GM13976 (cell line): ENCODE measurements around the gene ADGRG7.

Experiments used
- DNase-seq: peaks from one replicate; pipeline ENCODE4 v3.0.0; 2012; ENCODE audit warnings: low spot score
- in situ Hi-C: fragments of 300-500 bp; cut with MboI; formaldehyde crosslinking; loops from one replicate; pipeline ENCODE4 v1.12.0; 2022; ENCODE audit warnings: low sequenced_read_pairs, mixed read lengths, inconsistent platforms; ENCODE audit not compliant: unreplicated experiment
- TF ChIP-seq, protein P1 (sequence below): IDR thresholded peaks from 2 replicates; pipeline ENCODE4 v1.5.1; 2012; ENCODE audit warnings: borderline replicate concordance, mild to moderate bottlenecking; ENCODE audit not compliant: insufficient read depth; ENCODE audit errors: extremely low read depth, missing control alignments, control extremely low read depth

Gene ADGRG7

DNA sequence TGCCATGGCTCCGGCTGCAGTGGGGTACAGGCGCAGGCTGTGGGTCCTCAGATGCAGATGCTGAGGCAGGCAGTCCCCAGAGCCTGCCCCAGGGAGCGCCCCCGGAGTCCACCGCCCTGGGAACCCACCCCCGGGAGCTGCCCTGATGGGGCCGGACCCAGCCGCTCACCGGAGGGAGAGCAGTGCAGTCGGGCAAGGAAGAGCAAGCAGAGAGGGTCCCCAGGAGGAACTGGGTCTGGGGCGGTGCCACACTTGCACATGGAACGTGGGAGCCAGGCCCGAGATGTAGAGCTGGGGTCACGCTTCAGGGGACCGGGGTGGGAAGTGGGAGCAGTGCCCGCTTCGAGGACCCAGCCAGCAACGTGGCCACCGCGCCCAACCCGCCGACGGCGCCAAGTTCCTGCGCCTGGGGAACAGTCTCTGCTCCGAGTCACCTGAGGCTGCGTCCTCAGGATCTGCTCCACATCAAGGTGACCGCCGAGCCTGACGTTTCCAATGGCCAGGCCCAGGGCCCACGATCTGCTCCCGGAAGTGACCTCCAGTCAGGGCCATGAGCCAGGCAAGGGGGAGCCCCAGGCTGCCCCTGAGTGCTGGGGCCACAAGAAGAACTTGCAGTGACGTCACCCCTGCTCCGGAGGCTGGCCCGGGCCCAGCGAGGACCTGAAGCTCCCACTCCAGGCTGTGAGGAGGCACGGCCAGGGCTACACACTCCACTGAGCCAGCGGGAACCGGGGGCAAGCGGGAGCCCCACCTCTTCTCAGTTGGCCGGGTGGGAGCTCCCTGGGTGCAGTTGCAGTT, 72.9 kb downstream of the ADGRG7 start:
- in situ Hi-C loops: no loop called here
- TF ChIP-seq, protein P1, sequence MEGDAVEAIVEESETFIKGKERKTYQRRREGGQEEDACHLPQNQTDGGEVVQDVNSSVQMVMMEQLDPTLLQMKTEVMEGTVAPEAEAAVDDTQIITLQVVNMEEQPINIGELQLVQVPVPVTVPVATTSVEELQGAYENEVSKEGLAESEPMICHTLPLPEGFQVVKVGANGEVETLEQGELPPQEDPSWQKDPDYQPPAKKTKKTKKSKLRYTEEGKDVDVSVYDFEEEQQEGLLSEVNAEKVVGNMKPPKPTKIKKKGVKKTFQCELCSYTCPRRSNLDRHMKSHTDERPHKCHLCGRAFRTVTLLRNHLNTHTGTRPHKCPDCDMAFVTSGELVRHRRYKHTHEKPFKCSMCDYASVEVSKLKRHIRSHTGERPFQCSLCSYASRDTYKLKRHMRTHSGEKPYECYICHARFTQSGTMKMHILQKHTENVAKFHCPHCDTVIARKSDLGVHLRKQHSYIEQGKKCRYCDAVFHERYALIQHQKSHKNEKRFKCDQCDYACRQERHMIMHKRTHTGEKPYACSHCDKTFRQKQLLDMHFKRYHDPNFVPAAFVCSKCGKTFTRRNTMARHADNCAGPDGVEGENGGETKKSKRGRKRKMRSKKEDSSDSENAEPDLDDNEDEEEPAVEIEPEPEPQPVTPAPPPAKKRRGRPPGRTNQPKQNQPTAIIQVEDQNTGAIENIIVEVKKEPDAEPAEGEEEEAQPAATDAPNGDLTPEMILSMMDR: no peak
- no peak for DNase-seq

DNA sequence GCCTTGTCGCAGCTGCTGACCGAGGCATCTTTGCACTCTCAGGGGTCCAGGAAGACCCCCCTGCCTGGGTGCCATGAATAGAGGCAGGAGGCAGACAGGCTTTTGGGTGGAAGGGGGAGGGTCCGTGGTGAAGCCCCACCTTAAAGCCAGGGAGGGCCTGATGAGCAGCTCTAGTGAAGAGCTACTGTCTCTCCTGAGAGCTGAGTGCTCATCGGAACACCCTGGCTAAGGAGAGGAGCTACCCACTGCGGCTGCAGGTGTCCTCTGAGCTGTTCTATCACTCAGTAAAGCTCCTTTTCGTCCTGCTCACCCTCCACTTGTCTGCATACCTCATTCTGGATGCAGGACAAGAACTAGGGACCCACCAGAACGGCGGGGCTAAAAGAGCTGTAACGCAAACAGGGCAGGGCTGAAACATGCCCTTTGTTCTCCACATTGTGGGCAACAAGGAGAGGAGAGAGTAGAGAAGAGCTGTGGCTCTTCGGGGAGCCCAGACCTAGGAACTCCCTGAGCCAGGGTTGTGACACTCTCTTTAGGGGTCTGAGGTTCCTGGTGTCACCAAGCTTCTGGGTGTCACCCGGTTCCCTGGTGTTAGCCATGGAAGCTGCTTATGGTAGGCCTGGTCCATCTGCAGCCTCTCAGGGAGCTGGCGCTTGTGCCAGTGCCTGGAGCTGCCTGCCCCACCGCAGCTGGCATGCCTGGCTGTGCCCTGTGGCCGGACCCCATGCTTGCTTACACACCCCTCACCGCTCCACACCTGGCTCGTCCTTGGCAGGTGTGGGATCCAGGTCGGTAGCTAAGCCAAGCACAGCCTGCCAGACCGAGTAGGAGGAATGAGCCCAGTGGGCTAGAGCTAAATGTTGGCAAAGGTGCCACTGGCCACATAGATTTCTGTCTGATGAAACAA, 73.7 kb downstream of the ADGRG7 start:
- no peak for DNase-seq
- TF ChIP-seq, protein P1: no peak
- in situ Hi-C loops: no loop called here

DNA sequence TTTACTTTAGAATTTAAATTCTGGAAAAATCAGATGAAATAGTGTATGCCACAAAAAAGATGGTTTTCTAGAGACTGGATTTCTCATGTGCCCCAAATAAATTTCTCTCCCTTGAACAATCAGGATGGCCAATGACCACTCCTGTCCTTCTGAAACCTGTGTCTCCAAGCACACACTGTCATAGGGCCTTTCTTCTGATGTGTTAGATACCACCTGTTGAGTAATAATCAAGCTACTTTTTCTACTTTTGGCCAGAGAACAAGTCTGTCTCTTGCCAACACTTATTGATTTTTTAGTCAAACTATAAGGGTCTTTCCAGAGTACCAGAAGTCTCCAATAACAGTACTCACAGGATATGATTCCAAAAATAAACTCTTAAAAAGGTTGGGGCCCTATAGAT, 83.8 kb downstream of the ADGRG7 start:
- no peak for DNase-seq
- TF ChIP-seq, protein P1: no peak
- in situ Hi-C loops: no loop called here

DNA sequence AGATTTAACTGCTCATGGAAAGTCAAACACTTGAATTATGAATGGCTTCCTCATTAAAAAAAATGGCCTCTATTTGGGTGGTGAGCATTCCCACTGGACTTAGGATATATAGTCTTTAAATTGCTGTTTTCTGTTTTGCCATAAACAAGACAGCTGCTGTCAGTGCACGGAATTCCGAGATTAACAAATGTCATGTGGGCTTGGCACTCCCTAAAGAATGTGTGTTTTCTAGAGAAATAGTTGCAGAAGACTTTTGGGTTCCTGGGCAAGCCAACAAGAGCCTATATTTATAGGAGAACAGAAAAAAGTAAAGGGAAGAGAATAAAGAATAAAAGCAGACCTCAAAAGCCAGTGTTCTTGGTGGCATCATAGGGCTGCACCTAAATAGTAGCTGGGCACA, 86.3 kb downstream of the ADGRG7 start:
- no peak for DNase-seq
- TF ChIP-seq, protein P1: no peak
- in situ Hi-C loops: no loop called here

DNA sequence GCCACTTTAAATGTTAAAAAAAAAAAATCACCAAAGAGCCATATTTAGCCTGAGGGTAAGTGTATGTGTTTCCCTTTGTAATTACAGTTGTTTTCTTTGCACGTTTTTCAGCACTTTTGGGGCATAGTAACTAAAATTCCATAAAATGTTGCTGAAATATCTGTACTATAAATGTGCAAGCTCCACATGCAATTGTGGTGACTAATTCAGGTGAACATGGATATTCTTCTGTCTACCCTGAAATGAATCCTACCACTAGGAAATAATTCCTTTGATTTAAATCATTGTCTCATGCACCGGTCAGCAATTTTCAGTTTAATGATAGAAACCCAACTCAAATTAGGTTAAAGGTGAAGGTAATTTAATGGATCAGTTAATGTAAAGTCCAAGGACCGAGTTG, 86.8 kb downstream of the ADGRG7 start:
- in situ Hi-C loops: no loop called here

DNA sequence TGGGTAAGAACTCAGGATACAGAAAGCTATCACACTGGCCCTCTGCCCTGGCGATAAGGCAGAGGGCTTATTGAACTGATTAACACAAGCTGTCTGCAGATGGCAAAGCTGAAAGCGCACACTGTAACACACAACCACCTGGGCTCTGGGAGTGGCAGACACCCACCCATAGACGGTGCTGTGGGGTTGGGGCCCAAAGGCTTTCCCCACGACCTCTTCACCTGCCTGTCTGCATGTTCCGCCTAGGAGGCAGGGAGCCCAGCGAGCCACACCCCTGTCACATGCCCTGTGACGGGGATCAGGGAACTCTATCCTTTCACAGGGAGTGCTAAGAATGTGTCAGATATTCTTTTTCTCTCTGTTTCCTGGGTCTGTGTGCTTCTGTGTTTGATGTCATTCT, 87.8 kb downstream of the ADGRG7 start:
- in situ Hi-C loops: no loop called here
- no peak for DNase-seq
- TF ChIP-seq, protein P1: no peak

More for the DNA sequence above, 86.8 kb downstream of the ADGRG7 start:
- no peak for DNase-seq
- TF ChIP-seq, protein P1: no peak
